Measurements from ENCODE around the gene PRKCD. TPM values are rescaled to one million over a fixed set of nuclear protein-coding genes. Genes with fewer than 3 reads are reported as not detected.

PRKCD gene
- total RNA-seq, 2 experiments from 2014 or later = 13.3 to 108 TPM

- Histone ChIP-seq H3K4me3 (ENCODE audit: low read depth, low read length, poor library complexity, severe bottlenecking) (no peak overlapping the region), H2AFZ (ENCODE audit: low read length) (no peak overlapping the region), H3K27ac (ENCODE audit: low read depth, low read length, poor library complexity, severe bottlenecking) (no peak overlapping the region), H3K79me2 (ENCODE audit: insufficient read depth, low read depth, low read length) (peaks cover 56% of the 10 kb centered on the region), H4K20me1 (ENCODE audit: insufficient read depth, low read length) (peaks cover 18% of the 10 kb centered on the region), H3K9me3 (ENCODE audit: low read length) (no peaks in the 10 kb centered on the region), H3K4me2 (ENCODE audit: low read length) (no peak overlapping the region), H3K36me3 (ENCODE audit: insufficient read depth, low read length) (peaks cover 88% of the 10 kb centered on the region), H3K9me2 (ENCODE audit: insufficient read depth, low read length) (no peaks in the 10 kb centered on the region), H3K4me1 (ENCODE audit: insufficient read depth, low read length, poor library complexity, severe bottlenecking) (no peaks in the 10 kb centered on the region)
- DNase-seq (ENCODE audit: low spot score) = no peak
- intact Hi-C loops (cut with micrococcal nuclease; ENCODE audit: unreplicated experiment) = no loop called here
- CTCF ChIA-PET (ENCODE audit: unreplicated experiment) = no interaction called here
- POLR2A ChIA-PET = no interaction called here
- BruUV-seq (replicated peaks) = no TSS peak
- TF ChIP-seq EZH2phosphoT487 (IDR thresholded peaks at IDR 0.05; ENCODE audit: borderline replicate concordance, low read depth, low read length) = no peak
- TF ChIP-seq CTCF (conservative IDR thresholded peaks at IDR 0.05; ENCODE audit: low read length) = no peak
These were observed 81.1 kb downstream of the PRKCD start for GRCh38 chr3:53242155-53242554.

Other genes with a start within 250 kb of the PRKCD start
- gene SFMBT1, start 115.1 kb upstream of the PRKCD start, total RNA-seq (2014; rRNA removed; shearing (Covaris generic)) = 8.0 and 18.1 TPM in 2 replicates
- gene SFMBT1, start 115.1 kb upstream of the PRKCD start, total RNA-seq (2022) = 12.9 and 15.5 TPM in 2 replicates
- 9.9 and 15.8 TPM in 2 replicates for gene RFT1, start 30.8 kb upstream of the PRKCD start, total RNA-seq (2014; rRNA removed; shearing (Covaris generic))
- gene RFT1, start 30.8 kb upstream of the PRKCD start, total RNA-seq (2022) = 34.7 and 34.8 TPM in 2 replicates
- gene TKT, start 94.8 kb downstream of the PRKCD start, total RNA-seq (2014; rRNA removed; shearing (Covaris generic)) = 248 and 325 TPM in 2 replicates
- gene TKT, start 94.8 kb downstream of the PRKCD start, total RNA-seq (2022) = 386 and 415 TPM in 2 replicates
- gene DCP1A, start 186.3 kb downstream of the PRKCD start, total RNA-seq (2014; rRNA removed; shearing (Covaris generic)) = 21.8 and 23.8 TPM in 2 replicates
- gene DCP1A, start 186.3 kb downstream of the PRKCD start, total RNA-seq (2022) = 23.2 and 28.1 TPM in 2 replicates